B cell (primary cell): ENCODE results near the gene HELB. TPM values are rescaled to one million over a fixed set of nuclear protein-coding genes. Genes with fewer than 3 reads are reported as not detected.

Source experiments
- ATAC-seq: fragments of 200-7000 bp; cut with Tn5 transposase; one replicate; pipeline ENCODE4 v1.10.0; 2021; ENCODE audit warnings: low read depth, mild to moderate bottlenecking, moderate number of reproducible peaks, moderate library complexity
- CTCF ChIA-PET: fragments of 350-600 bp; sonication (Branson Sonifier 250); formaldehyde crosslinking; loops from one replicate; lab custom pipeline; 2021; ENCODE audit warnings: antibody characterized with exemption, inconsistent platforms; lab: Charles Lee
- POLR2A ChIA-PET: fragments of 350-600 bp; sonication (Branson Sonifier 250); formaldehyde crosslinking; loops from one replicate; lab custom pipeline; 2021; ENCODE audit warnings: antibody characterized with exemption; lab: Charles Lee
- DNase-seq: peaks from one replicate; pipeline ENCODE4 v3.0.0; 2013
- H2AFZ ChIP-seq: 2 replicates; pipeline ENCODE4 v1.6.1; 2012; ENCODE audit warnings: mild to moderate bottlenecking, low read depth, low read length; ENCODE audit not compliant: insufficient read depth, poor library complexity, severe bottlenecking
- H3K27ac ChIP-seq, 2 donors: 1 replicate in 1 of 2; 2 replicates in 1 of 2; pipeline ENCODE4 v1.5.1; 2012 to 2013; ENCODE audit warnings: low read length in 2 of 2, mild to moderate bottlenecking in 2 of 2, moderate library complexity in 1 of 2
- H3K27me3 ChIP-seq, 4 experiments: fragments of 200-600 bp in 1 of 4; sonication (generic) in 1 of 4; replicated peaks in 1 of 4; 1 replicate in 2 of 4; 2 replicates in 2 of 4; pipeline versions ENCODE4 v1.6.1 to v1.7.0; 2013 to 2016; ENCODE audit warnings: low read length in 3 of 4, mild to moderate bottlenecking in 2 of 4, mixed read lengths in 1 of 4, moderate library complexity in 1 of 4; ENCODE audit not compliant: insufficient read depth in 4 of 4, control insufficient read depth in 3 of 4; ENCODE audit errors: control extremely low read depth in 1 of 4
- H3K36me3 ChIP-seq, 2 experiments: replicated peaks in 1 of 2; 1 replicate in 1 of 2; 2 replicates in 1 of 2; pipeline versions ENCODE4 v1.6.1 to v1.7.1; 2013; ENCODE audit warnings: low read length in 1 of 2; ENCODE audit not compliant: insufficient read depth in 2 of 2, control insufficient read depth in 1 of 2; ENCODE audit errors: control extremely low read depth in 1 of 2, extremely low read depth in 1 of 2
- H3K4me1 ChIP-seq, 2 donors: fragments of 200-600 bp in 1 of 2; sonication (generic) in 1 of 2; 1 replicate in 1 of 2; 2 replicates in 1 of 2; pipeline versions ENCODE4 v1.5.1 to v1.6.1; 2013 to 2017; ENCODE audit warnings: low read length in 2 of 2; ENCODE audit not compliant: control insufficient read depth in 2 of 2, insufficient read depth in 2 of 2
- H3K4me2 ChIP-seq: replicated peaks from 2 replicates; pipeline ENCODE3; 2012; ENCODE audit warnings: mild to moderate bottlenecking, low read depth, low read length; ENCODE audit not compliant: poor library complexity, severe bottlenecking
- H3K4me3 ChIP-seq, 5 experiments: fragments of 200-600 bp in 1 of 5; sonication (generic) in 1 of 5; 1 replicate in 3 of 5; 2 replicates in 2 of 5; pipeline versions ENCODE4 v1.5.1 to v1.7.0; 2011 to 2016; ENCODE audit warnings: low read length in 4 of 5, mild to moderate bottlenecking in 4 of 5, low read depth in 2 of 5, control low read depth in 1 of 5, moderate library complexity in 1 of 5; ENCODE audit not compliant: insufficient read depth in 1 of 5; ENCODE audit errors: control extremely low read depth in 1 of 5, extremely low read depth in 1 of 5
- H3K79me2 ChIP-seq: fragments of 200-600 bp; sonication (generic); one replicate; pipeline ENCODE4 v1.6.0; 2016; ENCODE audit warnings: low read length; ENCODE audit not compliant: control insufficient read depth, insufficient read depth
- H3K9ac ChIP-seq: fragments of 200-600 bp; sonication (generic); 2 replicates; pipeline ENCODE4 v1.6.1; 2017; ENCODE audit warnings: mild to moderate bottlenecking, low read length, moderate library complexity
- H3K9me3 ChIP-seq, 3 donors: one replicate each; pipeline versions ENCODE4 v1.6.1 to v1.7.1; 2013; ENCODE audit warnings: low read length in 2 of 3; ENCODE audit not compliant: control insufficient read depth in 2 of 3, insufficient read depth in 1 of 3; ENCODE audit errors: control extremely low read depth in 1 of 3
- H4K20me1 ChIP-seq: 2 replicates; pipeline ENCODE4 v1.6.0; 2012; ENCODE audit warnings: mild to moderate bottlenecking, low read length; ENCODE audit not compliant: insufficient read depth, control insufficient read depth, poor library complexity, severe bottlenecking
- H3K27ac Mint-ChIP-seq: one replicate; pipeline ENCODE4 v1.8.0; 2021; ENCODE audit warnings: mixed read lengths
- H3K27me3 Mint-ChIP-seq: one replicate; pipeline ENCODE4 v1.8.0; 2021; ENCODE audit warnings: mixed read lengths
- H3K4me1 Mint-ChIP-seq: one replicate; pipeline ENCODE4 v1.8.0; 2021; ENCODE audit warnings: mixed read lengths
- H3K4me3 Mint-ChIP-seq: one replicate; pipeline ENCODE4 v1.8.0; 2021; ENCODE audit warnings: mixed read lengths
- H3K9me3 Mint-ChIP-seq: one replicate; pipeline ENCODE4 v1.8.0; 2022; ENCODE audit warnings: mixed read lengths; ENCODE audit not compliant: insufficient read depth
- EZH2 ChIP-seq: IDR thresholded peaks from 2 replicates; pipeline ENCODE4 v1.6.1; 2012; ENCODE audit warnings: borderline replicate concordance, low read depth, mild to moderate bottlenecking, moderate library complexity, low read length; ENCODE audit not compliant: insufficient read depth, poor library complexity, severe bottlenecking
- WGBS: methylation state at CpG from one replicate; pipeline ENCODE4 v1.1.5; 2013; ENCODE audit warnings: missing lambda C conversion rate; ENCODE audit not compliant: insufficient coverage; 5-methylcytosine and 5-hydroxymethylcytosine counted together
- intact Hi-C: fragments of 100-400 bp; cut with micrococcal nuclease; formaldehyde crosslinking; loops from one replicate; pipeline ENCODE4 v1.10.0; 2022
- polyA plus RNA-seq: library from polyadenylated mRNA; depleted of rRNA; stranded (reverse); fragments of >200 nt; gene quantifications from 2 replicates; pipeline ENCODE4 v1.2.3, GENCODE V29; 2012
- total RNA-seq, 2 donors: library from RNA; stranded (reverse); fragments of 120-200 nt in 1 of 2; gene quantifications; 1 replicate in 1 of 2; 2 replicates in 1 of 2; pipeline versions ENCODE4 v1.2.3 to v1.2.4, GENCODE V29; 2013 to 2022
- TF ChIP-seq, protein P1 (sequence below): fragments of 200-600 bp; IDR thresholded peaks from one replicate; pipeline ENCODE4 v1.8.0; 2022; ENCODE audit warnings: antibody characterized with exemption, mild to moderate bottlenecking

The HELB gene
- total and polyA plus RNA-seq, 2 donors (not counting 1 experiment from before 2014, with no cell fraction given) = 2.4 to 10.0 TPM

DNA sequence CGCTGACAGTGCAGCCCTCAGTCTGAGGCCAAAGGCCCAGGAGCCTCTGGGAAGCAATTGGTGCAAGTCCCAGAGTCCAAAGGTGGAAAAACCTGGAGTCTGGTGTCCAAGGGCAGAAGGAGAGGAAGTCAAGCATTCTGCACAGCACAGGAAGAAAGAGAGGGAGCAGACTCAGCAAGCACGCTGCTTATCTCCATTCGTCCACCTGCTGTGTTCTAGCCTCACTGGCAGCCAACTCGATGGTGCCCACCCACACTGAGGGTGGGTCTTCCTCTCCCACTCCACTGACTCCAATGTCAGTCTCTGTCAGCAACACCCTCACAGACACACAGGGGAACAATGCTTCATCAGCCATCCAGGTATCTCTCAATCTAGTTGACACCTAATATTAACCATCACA lies 38.8 kb downstream of the HELB start:
- ATAC-seq (no peak), DNase-seq (no peak)
- Histone ChIP-seq H4K20me1 (no peaks in the 10 kb centered on the region), H3K79me2 (no peaks in the 10 kb centered on the region), H3K9ac (no peak overlapping the region), H3K9me3 (peaks cover 0 to 19% (median 4%) of the 10 kb centered on the region in 3 donors), H2AFZ (no peak overlapping the region), H3K4me1 (no peaks in the 10 kb centered on the region), H3K4me3 (no peak overlapping the region), H3K4me2 (no peak overlapping the region), H3K27me3 (no peaks in the 10 kb centered on the region), H3K27ac (no peak overlapping the region), H3K36me3 (peaks cover 9 to 24% of the 10 kb centered on the region in 2 experiments)
- Mint-ChIP-seq H3K27me3 (no peaks in the 10 kb centered on the region), H3K4me1 (no peaks in the 10 kb centered on the region), H3K27ac (no peak overlapping the region), H3K9me3 (peaks cover 7% of the 10 kb centered on the region), H3K4me3 (no peak overlapping the region)
- intact Hi-C loops = no loop called here
- WGBS = 100% methylated on average over 4 of the region's 4 CpGs
- no peak for TF ChIP-seq EZH2
- TF ChIP-seq, protein P1, sequence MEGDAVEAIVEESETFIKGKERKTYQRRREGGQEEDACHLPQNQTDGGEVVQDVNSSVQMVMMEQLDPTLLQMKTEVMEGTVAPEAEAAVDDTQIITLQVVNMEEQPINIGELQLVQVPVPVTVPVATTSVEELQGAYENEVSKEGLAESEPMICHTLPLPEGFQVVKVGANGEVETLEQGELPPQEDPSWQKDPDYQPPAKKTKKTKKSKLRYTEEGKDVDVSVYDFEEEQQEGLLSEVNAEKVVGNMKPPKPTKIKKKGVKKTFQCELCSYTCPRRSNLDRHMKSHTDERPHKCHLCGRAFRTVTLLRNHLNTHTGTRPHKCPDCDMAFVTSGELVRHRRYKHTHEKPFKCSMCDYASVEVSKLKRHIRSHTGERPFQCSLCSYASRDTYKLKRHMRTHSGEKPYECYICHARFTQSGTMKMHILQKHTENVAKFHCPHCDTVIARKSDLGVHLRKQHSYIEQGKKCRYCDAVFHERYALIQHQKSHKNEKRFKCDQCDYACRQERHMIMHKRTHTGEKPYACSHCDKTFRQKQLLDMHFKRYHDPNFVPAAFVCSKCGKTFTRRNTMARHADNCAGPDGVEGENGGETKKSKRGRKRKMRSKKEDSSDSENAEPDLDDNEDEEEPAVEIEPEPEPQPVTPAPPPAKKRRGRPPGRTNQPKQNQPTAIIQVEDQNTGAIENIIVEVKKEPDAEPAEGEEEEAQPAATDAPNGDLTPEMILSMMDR = no peak
- ChIA-PET POLR2A (no interaction called here), CTCF (no interaction called here)

DNA sequence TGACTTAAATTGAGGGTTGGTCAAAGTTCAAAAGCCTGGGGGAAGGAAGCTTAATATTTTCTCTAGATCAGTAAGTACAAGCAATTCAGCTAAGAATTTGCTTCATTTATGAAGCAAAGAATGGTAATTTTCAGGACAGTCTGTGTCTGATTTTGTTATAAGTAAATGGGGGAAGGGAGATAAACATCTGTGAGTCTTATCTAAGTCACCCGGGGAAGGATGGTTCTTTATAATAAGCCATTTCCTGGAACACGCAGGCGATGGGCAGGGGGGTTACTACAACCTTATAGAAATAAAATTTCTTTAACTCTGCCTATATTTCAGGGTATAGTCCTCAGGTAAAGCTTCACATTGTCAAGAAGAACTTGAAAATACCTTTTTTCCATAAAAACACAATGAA lies 42.9 kb downstream of the HELB start:
- Histone ChIP-seq H3K4me3 (no peak overlapping the region), H3K27me3 (no peaks in the 10 kb centered on the region), H3K27ac (no peak overlapping the region), H3K79me2 (no peaks in the 10 kb centered on the region), H4K20me1 (no peaks in the 10 kb centered on the region), H3K4me1 (no peaks in the 10 kb centered on the region), H3K4me2 (no peak overlapping the region), H3K36me3 (peaks cover 0 to 18% of the 10 kb centered on the region in 2 experiments), H2AFZ (no peak overlapping the region), H3K9ac (no peak overlapping the region), H3K9me3 (peaks cover 0 to 13% (median 0%) of the 10 kb centered on the region in 3 donors)
- intact Hi-C loops = no loop called here
- H3K4me1 Mint-ChIP-seq = no peaks in the 10 kb centered on the region
- H3K27ac Mint-ChIP-seq = no peak overlapping the region
- H3K9me3 Mint-ChIP-seq = peaks cover 5% of the 10 kb centered on the region
- 71% methylated on average over 1 of the region's 3 CpGs for WGBS
- no peak for TF ChIP-seq EZH2
- TF ChIP-seq, protein P1 = no peak
- POLR2A ChIA-PET = no interaction called here
- CTCF ChIA-PET = interaction anchor here (0.9 to 1.1 kb wide), 2 partner anchors 9 to 64 kb away, joined by 3 read pairs; no protein-coding TSS in a partner anchor
- DNase-seq (no peak), ATAC-seq (no peak)
- no peak overlapping the region for H3K4me3 Mint-ChIP-seq
- H3K27me3 Mint-ChIP-seq = no peaks in the 10 kb centered on the region
